A673 (cell line): ENCODE data around the gene YRDC.

Experiments
- CTCF ChIP-seq: fragments of 300-800, 200-600 bp; sonication (generic); conservative IDR thresholded peaks from 2 replicates; pipeline ENCODE4 v1.5.1; 2017; ENCODE audit warnings: low read depth, mild to moderate bottlenecking, antibody characterized with exemption, low read length, moderate library complexity, mixed read lengths
- EZH2 ChIP-seq: fragments of 200-600 bp; sonication (generic); IDR thresholded peaks from 2 replicates; pipeline ENCODE4 v1.6.1; 2017; ENCODE audit warnings: borderline replicate concordance, low read depth, mild to moderate bottlenecking, mixed read lengths, antibody characterized with exemption, low read length; ENCODE audit not compliant: poor library complexity, severe bottlenecking

- no peak for TF ChIP-seq EZH2
- no peak for TF ChIP-seq CTCF
These were observed 37.8 kb upstream of the YRDC start for GRCh38 chr1:37845786-37846185.
